ENCODE results near the gene MAGI1.

DNA sequence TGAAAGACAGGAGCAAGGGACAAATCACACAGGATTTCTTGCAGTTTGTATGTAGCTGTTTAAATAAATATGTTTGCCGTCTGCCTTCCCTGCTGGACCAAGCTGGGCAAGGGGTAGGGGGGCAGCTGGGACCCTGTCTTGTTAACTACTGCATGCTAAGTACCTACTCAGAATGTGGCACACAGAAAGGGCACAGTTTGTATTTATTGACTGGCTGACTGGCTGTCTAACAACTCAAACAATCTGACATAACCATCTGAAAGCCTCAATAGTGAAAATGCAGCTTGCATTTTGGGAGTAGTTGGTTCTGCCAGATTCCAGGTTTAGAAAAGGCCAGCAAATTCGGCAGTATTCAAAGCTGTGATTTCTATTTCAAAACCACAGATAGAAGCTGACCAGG is 16.6 kb upstream of the MAGI1 start:
- TF ChIP-seq POLR2AphosphoS5 (IDR thresholded peaks at IDR 0.05; ENCODE audit: low read depth, low read length) (no peak), TAF1 (IDR thresholded peaks at IDR 0.05; ENCODE audit: borderline replicate concordance, low read depth, low read length) (no peak), POLR2A (IDR thresholded peaks at IDR 0.05; ENCODE audit: low read depth, low read length) (no peak)

All from GM12892 (cell line).